SK-N-SH (cell line): ENCODE data around the gene ZBTB16. TPM values are rescaled to one million over a fixed set of nuclear protein-coding genes. Genes with fewer than 3 reads are reported as not detected.

Experiments used
- CTCF ChIA-PET: fragments of 300-600, 350-600 bp; formaldehyde crosslinking; extraction: SDS; loops from one replicate; lab custom pipeline; 2021; lab: Yijun Ruan, JAX
- POLR2A ChIA-PET: fragments of 350-600 bp; sonication (Branson Sonifier 250); formaldehyde crosslinking; extraction: SDS; loops from one replicate; lab custom pipeline; 2020; ENCODE audit warnings: antibody characterized with exemption, inconsistent platforms; lab: Yijun Ruan, JAX
- DNase-seq: peaks from one replicate; pipeline ENCODE4 v3.0.0; 2012
- H2AFZ ChIP-seq: fragments of 200-600 bp; sonication (generic); 2 replicates; pipeline ENCODE4 v1.8.1; 2016; ENCODE audit warnings: antibody characterized with exemption, mild to moderate bottlenecking, low read depth
- H3F3A ChIP-seq: fragments of 200-600 bp; sonication (generic); replicated peaks from 2 replicates; pipeline ENCODE3; 2016; ENCODE audit warnings: antibody characterized with exemption, mild to moderate bottlenecking; ENCODE audit not compliant: insufficient read depth
- H3K27ac ChIP-seq, 2 experiments: fragments of 200-500 bp in 1 of 2; fragments of 200-600 bp in 1 of 2; sonication (Bioruptor generic) in 1 of 2; sonication (generic), shearing (Covaris generic) in 1 of 2; 2 replicates each; pipeline versions ENCODE4 v1.5.1 to v1.6.1; 2014 to 2016; ENCODE audit warnings: low read depth in 2 of 2, inconsistent platforms in 1 of 2, low read length in 1 of 2, mild to moderate bottlenecking in 1 of 2, mixed read lengths in 1 of 2
- H3K27me3 ChIP-seq: fragments of 200-600 bp; sonication (generic), shearing (Covaris generic); 2 replicates; pipeline ENCODE4 v1.6.1; 2016; ENCODE audit warnings: mixed run types; ENCODE audit not compliant: insufficient read depth
- H3K36me3 ChIP-seq, 2 experiments: fragments of 200-500 bp in 1 of 2; fragments of 200-600 bp in 1 of 2; sonication (Bioruptor generic) in 1 of 2; sonication (generic) in 1 of 2; replicated peaks in 1 of 2; 2 replicates each; pipeline versions ENCODE3 to v1.5.1; 2014 to 2016; ENCODE audit warnings: low read length in 1 of 2, mild to moderate bottlenecking in 1 of 2; ENCODE audit not compliant: insufficient read depth in 2 of 2, control insufficient read depth in 1 of 2
- H3K4me1 ChIP-seq, 2 experiments: fragments of 200-500 bp in 1 of 2; fragments of 200-600 bp in 1 of 2; sonication (Bioruptor generic) in 1 of 2; sonication (generic), shearing (Covaris generic) in 1 of 2; 2 replicates each; pipeline versions ENCODE4 v1.5.1 to v1.6.1; 2014 to 2016; ENCODE audit warnings: low read depth in 1 of 2, low read length in 1 of 2, mixed run types in 1 of 2; ENCODE audit not compliant: insufficient read depth in 2 of 2, control insufficient read depth in 1 of 2
- H3K4me2 ChIP-seq: fragments of 200-600 bp; sonication (generic), shearing (Covaris generic); 2 replicates; pipeline ENCODE4 v1.6.1; 2017; ENCODE audit warnings: mixed run types
- H3K4me3 ChIP-seq, 2 experiments: fragments of 200-500 bp in 1 of 2; fragments of 200-600 bp in 1 of 2; sonication (Bioruptor generic) in 1 of 2; sonication (generic), shearing (Covaris generic) in 1 of 2; 2 replicates each; pipeline versions ENCODE4 v1.5.1 to v1.8.1; 2014 to 2016; ENCODE audit warnings: low read depth in 2 of 2, inconsistent platforms in 1 of 2, low read length in 1 of 2, mild to moderate bottlenecking in 1 of 2, mixed read lengths in 1 of 2, moderate library complexity in 1 of 2
- H3K79me2 ChIP-seq: fragments of 200-600 bp; sonication (generic); 2 replicates; pipeline ENCODE4 v1.8.1; 2017; ENCODE audit warnings: mild to moderate bottlenecking; ENCODE audit not compliant: insufficient read depth
- H3K9ac ChIP-seq: fragments of 200-600 bp; sonication (generic); 2 replicates; pipeline ENCODE4 v1.6.1; 2017; ENCODE audit warnings: mixed run types
- H3K9me2 ChIP-seq: fragments of 200-600 bp; sonication (generic); 2 replicates; pipeline ENCODE4 v1.6.1; 2017; ENCODE audit warnings: mixed run types
- H3K9me3 ChIP-seq: fragments of 200-600 bp; sonication (generic); 2 replicates; pipeline ENCODE4 v1.6.1; 2017; ENCODE audit warnings: mixed run types, mild to moderate bottlenecking, moderate library complexity
- H4K20me1 ChIP-seq: fragments of 200-600 bp; sonication (generic); 2 replicates; pipeline ENCODE4 v1.6.1; 2017; ENCODE audit warnings: mild to moderate bottlenecking, mixed run types; ENCODE audit not compliant: insufficient read depth
- CHD2 ChIP-seq: fragments of 150-350 bp; IDR thresholded peaks from 2 replicates; pipeline ENCODE4 v1.6.1; 2018; ENCODE audit warnings: low read length; ENCODE audit not compliant: partially characterized antibody
- ELF1 ChIP-seq: IDR thresholded peaks from 2 replicates; pipeline ENCODE4 v1.4.0; 2012
- EZH2phosphoT487 ChIP-seq: fragments of 200-600 bp; sonication (generic); IDR thresholded peaks from 2 replicates; pipeline ENCODE4 v1.6.1; 2017; ENCODE audit warnings: low read depth, mixed run types, mild to moderate bottlenecking, antibody characterized with exemption, moderate library complexity, borderline replicate concordance
- FOSL2 ChIP-seq: IDR thresholded peaks from 2 replicates; pipeline ENCODE4 v1.4.0; 2012; ENCODE audit warnings: low read depth, mild to moderate bottlenecking, moderate library complexity, borderline replicate concordance
- FOXM1 ChIP-seq: IDR thresholded peaks from 2 replicates; pipeline ENCODE4 v1.4.0; 2012; ENCODE audit warnings: low read depth, mild to moderate bottlenecking
- GABPA ChIP-seq: IDR thresholded peaks from 2 replicates; pipeline ENCODE4 v1.4.0; 2012; ENCODE audit warnings: low read depth, mild to moderate bottlenecking
- JUND ChIP-seq: IDR thresholded peaks from 2 replicates; pipeline ENCODE4 v1.4.0; 2012
- MEF2A ChIP-seq: IDR thresholded peaks from 2 replicates; pipeline ENCODE4 v1.4.0; 2012; ENCODE audit warnings: low read depth, borderline replicate concordance
- MXI1 ChIP-seq: IDR thresholded peaks from 2 replicates; pipeline ENCODE4 v1.6.1; 2012; ENCODE audit warnings: mild to moderate bottlenecking, low read depth, low read length, improper control_type of control experiment
- NFIC ChIP-seq: IDR thresholded peaks from 2 replicates; pipeline ENCODE4 v1.4.0; 2012; ENCODE audit warnings: borderline replicate concordance
- NRF1 ChIP-seq: IDR thresholded peaks from 2 replicates; pipeline ENCODE4 v1.6.1; 2012; ENCODE audit warnings: low read depth, mild to moderate bottlenecking, low read length
- POLR2AphosphoS5 ChIP-seq: IDR thresholded peaks from 2 replicates; pipeline ENCODE4 v1.6.1; 2012; ENCODE audit warnings: low read depth, low read length
- RAD21 ChIP-seq: IDR thresholded peaks from 2 replicates; pipeline ENCODE4 v1.6.1; 2012; ENCODE audit warnings: mild to moderate bottlenecking, low read length
- REST ChIP-seq: IDR thresholded peaks from 2 replicates; pipeline ENCODE4 v1.6.1; 2012; ENCODE audit warnings: mild to moderate bottlenecking, low read depth, low read length, moderate library complexity
- RFX5 ChIP-seq: IDR thresholded peaks from 2 replicates; pipeline ENCODE4 v1.6.1; 2012; ENCODE audit warnings: mild to moderate bottlenecking, improper control_type of control experiment, low read length
- RXRA ChIP-seq: IDR thresholded peaks from 2 replicates; pipeline ENCODE4 v1.4.0; 2012; ENCODE audit warnings: low read depth, mild to moderate bottlenecking, borderline replicate concordance
- SIN3A ChIP-seq: IDR thresholded peaks from 2 replicates; pipeline ENCODE4 v1.6.1; 2012; ENCODE audit warnings: low read depth, mild to moderate bottlenecking, low read length, moderate library complexity, borderline replicate concordance
- TAF1 ChIP-seq: IDR thresholded peaks from 2 replicates; pipeline ENCODE4 v1.6.1; 2012; ENCODE audit warnings: low read depth, mild to moderate bottlenecking, low read length, moderate library complexity, borderline replicate concordance
- TEAD4 ChIP-seq: IDR thresholded peaks from 2 replicates; pipeline ENCODE4 v1.4.0; 2012; ENCODE audit warnings: mild to moderate bottlenecking, borderline replicate concordance; ENCODE audit not compliant: insufficient read depth
- USF1 ChIP-seq: IDR thresholded peaks from 2 replicates; pipeline ENCODE4 v1.4.0; 2012; ENCODE audit warnings: low read depth, borderline replicate concordance
- WGBS: methylation state at CpG from one replicate; pipeline ENCODE4 v1.1.6; 2017; ENCODE audit warnings: low lambda C conversion rate; 5-methylcytosine and 5-hydroxymethylcytosine counted together
- polyA plus RNA-seq, 3 experiments: library from polyadenylated mRNA; depleted of rRNA; stranded (reverse); fragments of >200 nt; gene quantifications; 2 replicates each; pipeline ENCODE4 v1.2.3, GENCODE V29; 2012

The ZBTB16 gene
- polyA plus RNA-seq, 1 of the 3 experiments (the other 2 are of a cell fraction): not detected

- Histone ChIP-seq H3F3A (no peaks in the 10 kb centered on the region), H2AFZ (no peak overlapping the region), H3K4me1 (peaks cover 1 to 3% of the 10 kb centered on the region in 2 experiments; a peak in 2 of 4 replicates), H3K27ac (no peak overlapping the region), H3K9me2 (no peaks in the 10 kb centered on the region), H3K4me3 (no peak overlapping the region), H3K9me3 (no peaks in the 10 kb centered on the region), H3K4me2 (no peak overlapping the region), H3K27me3 (peaks cover 12% of the 10 kb centered on the region; the same call in 1 of the 2 replicates), H4K20me1 (no peaks in the 10 kb centered on the region), H3K36me3 (no peaks in the 10 kb centered on the region), H3K9ac (no peak overlapping the region), H3K79me2 (no peaks in the 10 kb centered on the region)
- CTCF ChIA-PET: interaction anchor here (1.2 to 21.6 kb wide), 5 partner anchors 37 to 231 kb away, joined by 4 to 445 read pairs (median 17); no protein-coding TSS in a partner anchor
- TF ChIP-seq RXRA: no peak
- no peak for TF ChIP-seq EZH2phosphoT487
- no peak for TF ChIP-seq REST
- no peak for TF ChIP-seq FOSL2
- no peak for TF ChIP-seq NFIC
- no peak for TF ChIP-seq NRF1
- no peak for TF ChIP-seq TAF1
- no peak for TF ChIP-seq POLR2AphosphoS5
- TF ChIP-seq RAD21: no peak
- no peak for TF ChIP-seq MEF2A
- no peak for TF ChIP-seq USF1
- no peak for TF ChIP-seq CHD2
- no peak for TF ChIP-seq FOXM1
- no peak for TF ChIP-seq JUND
- TF ChIP-seq SIN3A: no peak
- no peak for TF ChIP-seq MXI1
- TF ChIP-seq ELF1: no peak
- no peak for TF ChIP-seq RFX5
- no peak for TF ChIP-seq GABPA
- no peak for TF ChIP-seq TEAD4
- 62% methylated on average over 18 of the region's 18 CpGs for WGBS
- DNase-seq: no peak
- POLR2A ChIA-PET: no interaction called here
Measured at GRCh38 chr11:114031246-114031966, 28.1 kb upstream of the ZBTB16 start.
